Heart left ventricle (tissue), 16 donors: ENCODE measurements around the gene NSMCE3. TPM values are rescaled to one million over a fixed set of nuclear protein-coding genes. Genes with fewer than 3 reads are reported as not detected.

ENCODE experiments used
- ATAC-seq, 4 donors: fragments of 200-7000 bp; cut with Tn5 transposase; one replicate each; pipeline ENCODE4 v1.9.1; 2020 to 2022; ENCODE audit warnings: moderate library complexity in 4 of 4, mild to moderate bottlenecking in 3 of 4, moderate number of reproducible peaks in 1 of 4
- DNase-seq, 5 donors: peaks; one replicate each; pipeline ENCODE4 v3.0.0-alpha.2; 2020
- H3K27ac ChIP-seq, 12 donors: fragments of 200-600 bp; sonication (generic) in 4 of 12; one replicate each; pipeline versions ENCODE4 v1.5.0 to v1.8.0; 2016 to 2022; ENCODE audit warnings: mild to moderate bottlenecking in 2 of 12
- H3K27me3 ChIP-seq, 9 donors: fragments of 200-600 bp; sonication (generic) in 2 of 9; one replicate each; pipeline versions ENCODE4 v1.5.1 to v1.8.0; 2016 to 2022; ENCODE audit warnings: mild to moderate bottlenecking in 3 of 9
- H3K36me3 ChIP-seq, 9 donors: fragments of 200-600 bp; sonication (generic) in 2 of 9; one replicate each; pipeline versions ENCODE4 v1.5.0 to v1.8.0; 2018 to 2022; ENCODE audit warnings: mild to moderate bottlenecking in 2 of 9
- H3K4me1 ChIP-seq, 12 donors: fragments of 200-600 bp; sonication (generic) in 4 of 12; one replicate each; pipeline versions ENCODE4 v1.5.0 to v1.8.0; 2016 to 2022; ENCODE audit warnings: mild to moderate bottlenecking in 3 of 12
- H3K4me3 ChIP-seq, 12 donors: fragments of 200-600 bp; sonication (generic) in 4 of 12; one replicate each; pipeline versions ENCODE4 v1.5.0 to v1.8.0; 2017 to 2022; ENCODE audit warnings: mild to moderate bottlenecking in 9 of 12, moderate library complexity in 4 of 12
- H3K9me3 ChIP-seq, 12 donors: fragments of 200-600 bp; sonication (generic) in 4 of 12; one replicate each; pipeline versions ENCODE4 v1.5.0 to v1.8.0; 2016 to 2022; ENCODE audit warnings: mild to moderate bottlenecking in 1 of 12
- POLR2A ChIP-seq, 2 donors: fragments of 450-650 bp; IDR thresholded peaks; one replicate each; pipeline ENCODE4 v1.6.1; 2017; ENCODE audit warnings: antibody characterized with exemption in 2 of 2, mild to moderate bottlenecking in 2 of 2, moderate library complexity in 2 of 2
- WGBS, 4 donors: extraction: QIAGEN DNeasy Blood & Tissue Kit in 2 of 4; methylation state at CpG; one replicate each; pipeline versions ENCODE4 v1.1.5 to v1.1.7; 2013 to 2018; 5-methylcytosine and 5-hydroxymethylcytosine counted together
- intact Hi-C, 10 donors: fragments of 100-400 bp; cut with DNase I; formaldehyde crosslinking; loops; one replicate each; pipeline versions ENCODE4 v1.11.1 to v1.14.2; 2022
- polyA plus RNA-seq, 2 donors: library from polyadenylated mRNA; stranded (reverse); fragments of 200-250 nt; gene quantifications; one replicate each; pipeline ENCODE4 v1.2.3, GENCODE V29; 2013
- total RNA-seq, 9 donors: library from RNA; depleted of rRNA in 2 of 9; stranded (reverse); fragments of >200 nt in 2 of 9; fragmentation: NEBNext Ultra II Directional in 3 of 9; extraction: Animal tissue kit (Norgen Biotek cat#: 25700) in 3 of 9; gene quantifications; one replicate each; pipeline versions ENCODE4 v1.1.0 to v1.2.4, GENCODE V29; 2016 to 2023
- TF ChIP-seq, protein P1 (sequence below), 12 donors: fragments of 200-600 bp; sonication (generic) in 4 of 12; IDR thresholded peaks; one replicate each; pipeline versions ENCODE4 v1.5.0 to v1.8.0; 2018 to 2022; ENCODE audit warnings: antibody characterized with exemption in 12 of 12, mild to moderate bottlenecking in 5 of 12
- donor health status: ischemic (EF 13 %, LVEDD 7.1; RV severe dilation, severe dysfunction).
- donor health status: healthy with polysubstance abuse.
- donor health status: DM: no; HTN: yes; CAD: no.
- donor health status: DM: no; HTN: no; CAD: no.
- donor health status: ischemic (EF 25% LVEDD 6.9; RV normal size, moderate dysfunction).
- donor health status: ischemic (EF 25% LVEDD 5.7; RV mildly dilated, moderate dysfunction).
- donor health status: healthy.
- donor health status: DM: yes; HTN: yes; CAD: no.
- donor health status: ischemic (EF 35%, LVEDD 5.7; RV mildly dilated, moderate dysfunction).
- donor health status: nonischemic (EF 11% LVEDD 7.7; RV severe dilation, severe dysfunction).
- donor health status: DM: yes; HTN: yes; CAD: no.
- donor health status: PGD.
- donor health status: ischemic (EF 29% LVEDD 5.4; RV normal size, mild dysfunction).
- donor health status: nonischemic (EF 23%, LVEDD 6.1; RV moderate dilation, normal function).

The NSMCE3 gene
- total and polyA plus RNA-seq, 11 donors, result 6.0 to 10.2 (median 6.8) TPM

DNA sequence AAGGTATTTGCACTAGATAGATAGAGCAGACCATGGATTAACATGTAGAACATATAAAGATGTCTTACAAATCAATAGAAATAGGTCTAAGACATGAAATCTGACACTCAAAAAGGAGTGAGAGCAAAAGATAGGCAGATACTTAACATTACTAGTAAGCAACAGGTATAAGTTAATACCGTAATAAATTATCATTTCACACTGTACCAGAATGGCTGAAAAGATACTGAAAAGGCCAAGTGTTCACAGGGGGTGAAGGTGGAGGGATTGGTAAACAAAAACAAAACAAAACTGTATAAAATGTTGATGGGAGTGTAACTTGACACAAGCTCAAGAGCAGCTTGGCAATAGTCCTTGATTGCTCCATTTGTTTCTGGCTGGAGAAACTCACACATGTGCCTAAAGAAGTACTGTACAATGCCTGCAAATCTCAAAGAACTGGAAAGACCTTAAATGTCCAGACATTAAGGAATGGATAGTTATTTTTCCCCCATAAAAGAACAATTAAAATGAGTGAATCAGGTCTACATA is 3.5 kb downstream of the NSMCE3 start:
- Histone ChIP-seq H3K4me3 (no peak overlapping the region), H3K36me3 (no peaks in the 10 kb centered on the region), H3K4me1 (peaks cover 0 to 35% (median 22%) of the 10 kb centered on the region in 12 donors), H3K9me3 (no peaks in the 10 kb centered on the region), H3K27me3 (no peaks in the 10 kb centered on the region), H3K27ac (no peak overlapping the region)
- WGBS, 4 donors, result 88 to 98% (median 95%) methylated on average over 1 of the region's 1 CpG
- DNase-seq (no peak), ATAC-seq (no peak)
- TF ChIP-seq POLR2A (IDR thresholded peaks at IDR 0.05), result no peak
- TF ChIP-seq, protein P1, sequence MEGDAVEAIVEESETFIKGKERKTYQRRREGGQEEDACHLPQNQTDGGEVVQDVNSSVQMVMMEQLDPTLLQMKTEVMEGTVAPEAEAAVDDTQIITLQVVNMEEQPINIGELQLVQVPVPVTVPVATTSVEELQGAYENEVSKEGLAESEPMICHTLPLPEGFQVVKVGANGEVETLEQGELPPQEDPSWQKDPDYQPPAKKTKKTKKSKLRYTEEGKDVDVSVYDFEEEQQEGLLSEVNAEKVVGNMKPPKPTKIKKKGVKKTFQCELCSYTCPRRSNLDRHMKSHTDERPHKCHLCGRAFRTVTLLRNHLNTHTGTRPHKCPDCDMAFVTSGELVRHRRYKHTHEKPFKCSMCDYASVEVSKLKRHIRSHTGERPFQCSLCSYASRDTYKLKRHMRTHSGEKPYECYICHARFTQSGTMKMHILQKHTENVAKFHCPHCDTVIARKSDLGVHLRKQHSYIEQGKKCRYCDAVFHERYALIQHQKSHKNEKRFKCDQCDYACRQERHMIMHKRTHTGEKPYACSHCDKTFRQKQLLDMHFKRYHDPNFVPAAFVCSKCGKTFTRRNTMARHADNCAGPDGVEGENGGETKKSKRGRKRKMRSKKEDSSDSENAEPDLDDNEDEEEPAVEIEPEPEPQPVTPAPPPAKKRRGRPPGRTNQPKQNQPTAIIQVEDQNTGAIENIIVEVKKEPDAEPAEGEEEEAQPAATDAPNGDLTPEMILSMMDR (IDR thresholded peaks at IDR 0.05), result no peak
- intact Hi-C loops, result no loop called here

DNA sequence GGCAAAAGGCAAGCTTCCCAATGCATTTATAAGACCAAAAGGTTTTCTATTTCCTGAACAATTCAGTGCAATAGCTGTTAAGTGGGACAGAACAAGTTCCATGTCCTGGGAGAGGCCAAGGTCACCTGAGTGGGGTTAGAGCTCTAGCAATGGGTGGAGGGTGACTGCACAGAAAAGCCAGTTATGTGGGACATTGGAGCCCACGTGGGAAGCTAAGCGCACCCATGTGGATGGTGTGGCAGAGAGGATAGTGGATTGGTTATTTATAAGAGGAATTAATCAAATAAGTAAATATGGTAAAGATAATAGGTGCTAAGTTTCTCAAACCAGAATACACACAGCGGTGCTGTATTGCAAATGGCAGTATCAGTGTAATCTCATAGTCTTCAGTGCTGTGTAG is 6.3 kb downstream of the NSMCE3 start:
- no peaks in the 10 kb centered on the region for H3K9me3 ChIP-seq
- DNase-seq, result no peak
- TF ChIP-seq POLR2A (IDR thresholded peaks at IDR 0.05), result no peak
- TF ChIP-seq, protein P1 (IDR thresholded peaks at IDR 0.05), result no peak
- ATAC-seq, result no peak
- H3K4me1 ChIP-seq, result peaks cover 0 to 21% (median 13%) of the 10 kb centered on the region in 12 donors
- intact Hi-C loops, result no loop called here
- no peak overlapping the region for H3K27ac ChIP-seq
- H3K27me3 ChIP-seq, result no peaks in the 10 kb centered on the region
- H3K4me3 ChIP-seq, result no peak overlapping the region
- no peaks in the 10 kb centered on the region for H3K36me3 ChIP-seq
- 82 to 87% (median 85%) methylated on average over 3 of the region's 3 CpGs for WGBS, 4 donors

DNA sequence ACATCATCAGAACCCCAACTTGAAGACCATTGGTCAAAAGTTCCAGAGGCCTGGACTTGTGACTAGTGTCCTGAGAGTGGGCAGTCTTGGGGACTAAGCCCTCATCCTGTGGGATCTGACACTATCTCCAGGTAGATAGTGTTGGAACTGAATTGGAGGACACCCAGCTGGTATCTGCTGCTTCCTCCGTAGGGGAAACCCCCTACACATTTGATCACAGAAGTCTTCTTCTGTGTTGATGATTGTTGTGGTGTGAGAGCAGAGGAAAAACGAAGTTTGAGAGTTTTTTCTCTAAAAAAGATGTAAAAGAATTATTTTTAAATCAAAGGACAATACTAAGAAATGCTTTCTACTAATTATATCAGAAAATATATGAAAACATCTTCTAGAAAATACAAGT is 6.9 kb downstream of the NSMCE3 start:
- no peak overlapping the region for H3K4me3 ChIP-seq
- no peaks in the 10 kb centered on the region for H3K36me3 ChIP-seq
- 65 to 70% (median 67%) methylated on average over 2 of the region's 2 CpGs for WGBS, 4 donors
- ATAC-seq, result no peak
- TF ChIP-seq POLR2A (IDR thresholded peaks at IDR 0.05), result no peak
- TF ChIP-seq, protein P1 (IDR thresholded peaks at IDR 0.05), result no peak
- peaks cover 0 to 15% (median 9%) of the 10 kb centered on the region in 12 donors for H3K4me1 ChIP-seq
- no peaks in the 10 kb centered on the region for H3K9me3 ChIP-seq
- H3K27me3 ChIP-seq, result no peaks in the 10 kb centered on the region
- H3K27ac ChIP-seq, result no peak overlapping the region
- DNase-seq, result no peak
- intact Hi-C loops, result no loop called here

DNA sequence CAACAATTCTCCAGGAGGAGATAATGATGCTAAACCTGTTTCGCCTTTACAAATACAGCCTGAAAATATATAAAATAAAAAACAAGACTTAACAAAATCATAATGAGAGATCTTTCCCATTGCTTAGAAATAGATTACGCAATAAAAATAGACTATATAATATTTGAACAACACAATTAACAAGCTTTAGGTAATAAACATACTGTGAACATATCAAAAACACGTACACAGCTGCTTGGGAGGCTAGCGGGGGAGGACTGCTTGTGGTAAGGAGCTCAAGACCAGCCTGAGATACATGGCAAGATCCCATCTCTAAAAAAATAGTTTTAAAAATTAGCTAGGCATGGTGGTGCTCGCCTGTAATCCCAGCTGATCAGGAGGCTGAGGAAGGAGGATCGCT is 8.7 kb downstream of the NSMCE3 start:
- intact Hi-C loops, result no loop called here
- no peak for DNase-seq
- H3K9me3 ChIP-seq, result no peaks in the 10 kb centered on the region
- no peaks in the 10 kb centered on the region for H3K27me3 ChIP-seq
- no peak overlapping the region for H3K27ac ChIP-seq
- H3K36me3 ChIP-seq, result no peaks in the 10 kb centered on the region
- TF ChIP-seq, protein P1 (IDR thresholded peaks at IDR 0.05), result no peak
- TF ChIP-seq POLR2A (IDR thresholded peaks at IDR 0.05), result no peak
- no peak overlapping the region for H3K4me3 ChIP-seq
- WGBS, 4 donors, result 91 to 98% (median 94%) methylated on average over 6 of the region's 6 CpGs
- no peak for ATAC-seq
- no peaks in the 10 kb centered on the region for H3K4me1 ChIP-seq
